B cell (primary cell): ENCODE measurements around the gene WDR27.

ENCODE experiments used
- EZH2 ChIP-seq: IDR thresholded peaks from 2 replicates; pipeline ENCODE4 v1.6.1; 2012; ENCODE audit warnings: borderline replicate concordance, low read depth, mild to moderate bottlenecking, moderate library complexity, low read length; ENCODE audit not compliant: insufficient read depth, poor library complexity, severe bottlenecking
- TF ChIP-seq, protein P1 (sequence below): fragments of 200-600 bp; IDR thresholded peaks from one replicate; pipeline ENCODE4 v1.8.0; 2022; ENCODE audit warnings: antibody characterized with exemption, mild to moderate bottlenecking

DNA sequence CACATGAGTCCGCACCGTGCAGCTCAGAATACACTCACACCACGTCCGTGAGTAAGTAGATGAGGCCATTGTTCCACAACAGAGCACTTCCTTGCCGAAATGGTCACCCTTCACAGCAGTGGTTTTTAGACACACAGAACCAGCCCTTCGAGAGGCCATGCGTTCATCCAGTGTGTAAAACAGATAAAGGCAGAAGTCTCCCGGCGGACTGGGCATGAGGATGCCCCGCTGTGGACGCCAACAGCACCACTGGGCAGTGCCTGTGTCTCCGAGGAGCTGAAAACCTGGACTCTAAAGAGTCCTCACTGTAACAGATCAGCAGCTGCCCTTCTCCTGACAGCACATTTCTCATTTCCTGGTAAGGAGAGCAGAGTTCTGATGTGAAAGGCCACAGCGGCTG, 75.2 kb downstream of the WDR27 start:
- TF ChIP-seq, protein P1, sequence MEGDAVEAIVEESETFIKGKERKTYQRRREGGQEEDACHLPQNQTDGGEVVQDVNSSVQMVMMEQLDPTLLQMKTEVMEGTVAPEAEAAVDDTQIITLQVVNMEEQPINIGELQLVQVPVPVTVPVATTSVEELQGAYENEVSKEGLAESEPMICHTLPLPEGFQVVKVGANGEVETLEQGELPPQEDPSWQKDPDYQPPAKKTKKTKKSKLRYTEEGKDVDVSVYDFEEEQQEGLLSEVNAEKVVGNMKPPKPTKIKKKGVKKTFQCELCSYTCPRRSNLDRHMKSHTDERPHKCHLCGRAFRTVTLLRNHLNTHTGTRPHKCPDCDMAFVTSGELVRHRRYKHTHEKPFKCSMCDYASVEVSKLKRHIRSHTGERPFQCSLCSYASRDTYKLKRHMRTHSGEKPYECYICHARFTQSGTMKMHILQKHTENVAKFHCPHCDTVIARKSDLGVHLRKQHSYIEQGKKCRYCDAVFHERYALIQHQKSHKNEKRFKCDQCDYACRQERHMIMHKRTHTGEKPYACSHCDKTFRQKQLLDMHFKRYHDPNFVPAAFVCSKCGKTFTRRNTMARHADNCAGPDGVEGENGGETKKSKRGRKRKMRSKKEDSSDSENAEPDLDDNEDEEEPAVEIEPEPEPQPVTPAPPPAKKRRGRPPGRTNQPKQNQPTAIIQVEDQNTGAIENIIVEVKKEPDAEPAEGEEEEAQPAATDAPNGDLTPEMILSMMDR = no peak
- no peak for TF ChIP-seq EZH2
